ENCODE measurements around the gene RAI2.

- TF ChIP-seq CTCF (conservative IDR thresholded peaks at IDR 0.05; ENCODE audit: low read depth, low read length) (no peak; the same call in 1 of the 2 replicates), EZH2 (IDR thresholded peaks at IDR 0.05; ENCODE audit: borderline replicate concordance, low read depth, low read length, poor library complexity, severe bottlenecking) (no peak)
Measured at GRCh38 chrX:17888421-17888820, 27.3 kb upstream of the RAI2 start.
